HG03565 (cell line): ENCODE measurements around the gene PEA15.
A peak's percentile ranks its signal among the peaks of the same experiment; 100 is the strongest.

Experiments
- ATAC-seq: cut with Tn5 transposase; IDR thresholded peaks from one replicate; pipeline ENCODE4 v1.9.1; 2021; ENCODE audit warnings: mild to moderate bottlenecking, moderate library complexity; ENCODE audit not compliant: unreplicated experiment

PEA15 gene

DNA sequence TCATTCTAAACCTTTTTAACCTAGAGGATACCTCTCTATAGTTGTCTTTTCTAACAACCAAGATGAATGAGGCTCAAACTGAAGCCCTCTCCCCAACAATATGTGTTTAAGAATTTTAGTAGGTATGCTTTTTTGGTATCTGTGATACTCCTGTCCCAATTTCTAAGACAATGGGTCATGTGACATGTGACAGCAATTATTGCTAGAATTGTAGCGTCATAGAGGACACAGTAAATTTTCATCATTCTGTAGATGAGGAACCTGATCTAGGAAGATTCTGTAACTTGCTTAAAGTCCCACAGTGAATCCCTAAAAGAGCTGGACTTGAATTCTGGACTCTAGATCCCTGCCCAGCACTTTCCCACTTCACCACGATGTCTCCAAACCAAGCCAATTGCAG is 26.5 kb upstream of the PEA15 start:
- no peak for ATAC-seq

DNA sequence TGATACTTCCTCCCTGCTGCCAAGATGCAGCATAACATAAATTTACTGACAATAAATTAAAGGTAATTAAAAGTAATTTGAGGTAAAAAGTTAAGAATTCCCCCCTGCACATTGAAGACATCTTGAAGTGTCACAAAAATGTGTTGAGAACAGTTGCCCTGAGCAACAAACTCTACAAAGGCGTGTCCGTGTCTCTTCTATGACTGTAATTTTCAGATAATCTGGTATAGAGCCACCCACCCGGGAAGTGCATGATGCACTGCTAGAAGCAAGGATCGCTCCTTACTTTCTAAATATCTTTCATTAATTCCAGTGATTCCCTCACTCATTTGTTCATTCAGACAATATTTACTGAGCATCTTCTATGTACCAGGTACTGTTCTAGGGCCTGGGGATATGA is 25.8 kb upstream of the PEA15 start:
- ATAC-seq, result no peak

DNA sequence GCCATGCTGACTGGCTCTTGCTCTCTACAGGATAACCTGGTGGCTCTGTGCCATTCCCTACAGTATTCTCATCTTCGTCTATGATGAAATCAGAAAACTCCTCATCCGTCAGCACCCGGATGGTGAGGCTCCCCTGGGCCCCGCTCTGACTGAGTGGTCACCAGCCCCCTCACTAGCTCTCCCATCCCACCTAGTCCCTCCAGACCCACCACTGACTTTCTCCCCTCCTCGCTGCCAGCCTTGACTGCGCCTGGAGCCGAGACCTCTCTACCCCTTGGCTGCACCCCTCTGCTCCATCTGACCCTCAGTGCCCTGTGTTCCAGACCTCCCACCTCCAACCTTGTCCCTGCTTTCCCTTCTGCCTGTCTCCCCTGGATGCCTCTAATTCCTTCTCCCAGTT is 18.9 kb upstream of the PEA15 start:
- no peak for ATAC-seq

DNA sequence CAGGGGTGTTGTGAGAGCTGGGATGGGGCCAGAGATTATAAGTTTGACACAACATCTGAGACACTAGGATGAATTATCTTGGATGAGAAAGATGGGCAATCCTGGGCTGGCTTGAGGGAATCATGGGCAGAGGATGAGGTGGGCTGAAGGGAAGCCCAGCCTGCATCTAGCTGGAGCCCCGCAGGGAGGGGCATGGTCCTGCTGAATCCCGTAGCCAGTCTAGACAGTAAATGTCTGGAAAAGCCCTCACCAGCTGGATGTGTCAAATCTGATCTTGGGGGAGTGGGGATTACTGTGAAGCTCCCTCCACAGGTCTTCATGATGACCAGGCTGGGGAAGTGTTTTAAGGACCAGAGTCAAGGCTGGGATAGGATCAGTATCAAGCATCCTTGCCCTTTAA is 18.5 kb upstream of the PEA15 start:
- ATAC-seq, result no peak

DNA sequence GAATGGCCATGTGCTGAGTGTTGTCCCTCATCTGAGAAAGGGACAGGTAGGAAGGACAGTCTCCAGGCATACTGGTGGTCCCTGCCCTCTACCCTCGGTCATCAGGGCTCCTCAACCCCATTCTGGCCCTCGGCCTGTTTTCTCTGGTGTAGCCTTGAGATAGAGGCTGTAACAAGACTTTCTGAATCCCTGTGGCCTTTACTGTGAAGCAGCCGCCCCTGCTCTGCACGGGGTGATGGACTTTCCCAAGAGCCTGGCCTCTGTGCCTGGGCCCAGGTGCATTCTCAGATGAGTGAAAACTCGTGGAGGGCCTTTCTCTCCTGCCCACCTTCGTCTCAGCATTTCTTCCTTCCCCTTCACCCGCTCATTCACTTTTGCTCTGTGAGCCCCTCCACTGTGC is 17.8 kb upstream of the PEA15 start:
- no peak for ATAC-seq

DNA sequence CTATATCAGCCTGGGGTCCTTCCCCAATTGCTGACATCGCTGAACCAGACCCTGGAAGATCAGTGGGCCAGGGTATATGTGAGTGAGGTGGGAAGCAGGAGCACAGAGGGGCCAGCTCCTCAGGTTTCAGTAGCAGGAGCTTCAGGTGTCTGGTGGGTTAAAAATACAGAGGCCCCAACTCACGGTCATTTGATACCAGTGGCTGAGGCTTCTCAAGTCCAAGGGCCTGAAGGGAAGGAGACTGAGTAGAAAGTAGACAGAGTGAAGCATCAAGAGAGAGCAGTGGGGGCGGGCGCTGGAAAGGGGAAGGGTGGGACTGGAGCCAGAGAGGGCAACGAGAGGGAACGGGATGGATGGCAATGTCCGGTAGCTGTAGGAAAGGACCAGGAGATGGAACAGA is 16.8 kb upstream of the PEA15 start:
- ATAC-seq, result no peak

DNA sequence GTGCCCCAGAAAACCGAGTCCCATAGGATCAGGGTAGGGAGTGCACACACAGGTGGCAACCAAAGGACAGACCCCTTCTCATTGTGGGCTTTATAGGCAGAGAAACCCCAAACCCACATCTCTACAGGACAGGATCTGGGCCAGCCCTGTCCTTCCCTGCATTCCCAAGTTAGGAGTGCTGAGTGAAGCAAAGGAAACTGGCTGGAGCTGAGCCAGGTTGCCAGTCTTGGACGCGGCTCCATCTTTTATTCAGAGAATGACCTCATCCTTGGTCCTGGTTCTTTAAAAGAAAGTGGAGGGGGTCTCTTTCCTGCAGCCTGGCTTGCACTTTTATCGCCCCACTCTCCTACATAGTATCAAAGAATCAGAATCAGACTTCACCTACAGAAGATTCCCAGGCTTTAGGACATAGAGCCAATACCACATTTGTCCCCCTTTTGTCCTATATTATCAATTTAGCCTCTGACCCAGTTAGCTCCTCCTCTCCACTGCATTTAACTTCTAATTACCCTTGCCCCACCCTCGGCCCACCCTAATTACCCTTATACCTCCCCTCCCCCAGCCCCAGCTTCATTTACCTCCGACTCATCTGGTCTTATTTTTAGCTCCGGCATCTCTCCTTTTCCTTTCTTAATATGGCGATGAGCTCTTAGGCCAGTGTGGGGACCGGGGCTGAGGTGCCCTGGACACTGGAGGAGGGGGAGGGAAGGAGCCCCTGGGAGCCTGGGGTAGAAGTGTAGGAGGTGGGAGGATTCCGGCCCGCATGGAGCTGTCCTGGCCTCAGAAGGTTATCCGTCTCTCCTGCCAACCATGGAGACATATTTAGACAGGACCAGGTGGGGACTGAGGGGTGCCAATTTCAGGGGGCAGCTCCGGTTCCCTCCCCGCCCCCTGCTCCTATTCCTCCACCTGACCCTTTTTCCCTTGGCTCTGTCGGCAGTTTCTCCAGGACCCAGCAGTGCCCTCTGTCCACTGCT is 15.2 kb upstream of the PEA15 start, which contains the start of gene CASQ1:
TSS of gene CASQ1 (plus strand) at position 927 of the 977 bp plus-strand sequence. CDS start 177 bp downstream, outside the sequence.
- ATAC-seq, result no peak

DNA sequence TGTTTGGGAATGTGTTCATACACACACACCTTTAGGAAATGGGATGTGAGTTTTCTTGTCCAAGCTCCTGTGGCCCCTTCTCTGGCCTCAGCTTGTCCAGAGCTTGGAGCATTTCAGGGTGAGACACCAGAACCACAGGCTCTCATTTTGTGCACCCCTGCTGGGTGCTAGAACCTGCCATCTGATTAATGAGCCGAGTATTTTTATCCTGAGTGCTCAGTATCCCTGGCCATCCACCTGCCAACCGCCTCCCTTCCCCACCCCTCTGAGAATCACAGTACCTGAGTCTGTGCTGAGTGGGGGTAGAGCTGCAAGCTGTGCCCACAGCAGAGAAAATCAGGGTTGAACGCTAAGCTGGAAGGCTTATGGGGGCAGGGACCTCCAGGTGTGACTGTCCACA is 13.4 kb upstream of the PEA15 start:
- ATAC-seq, result no peak

DNA sequence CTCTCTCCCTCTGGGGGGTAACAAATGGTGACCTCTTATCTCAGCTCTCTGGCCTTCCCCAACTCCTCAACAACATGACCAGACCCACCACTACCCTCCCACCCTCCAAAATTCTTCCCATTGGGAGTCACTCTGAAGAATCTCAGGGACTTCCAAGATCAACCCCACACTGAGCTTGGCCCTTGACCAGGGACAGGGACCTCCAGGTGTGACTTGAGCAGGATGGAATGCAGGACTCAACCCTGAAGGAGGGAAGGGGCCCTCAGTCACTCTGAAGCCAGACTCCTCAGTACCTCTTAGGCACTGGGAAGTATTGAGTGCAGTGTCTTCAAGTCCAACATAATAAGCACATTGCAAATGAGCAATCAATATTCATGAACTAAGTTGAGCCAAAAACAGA is 12.9 kb upstream of the PEA15 start:
- ATAC-seq, result no peak

DNA sequence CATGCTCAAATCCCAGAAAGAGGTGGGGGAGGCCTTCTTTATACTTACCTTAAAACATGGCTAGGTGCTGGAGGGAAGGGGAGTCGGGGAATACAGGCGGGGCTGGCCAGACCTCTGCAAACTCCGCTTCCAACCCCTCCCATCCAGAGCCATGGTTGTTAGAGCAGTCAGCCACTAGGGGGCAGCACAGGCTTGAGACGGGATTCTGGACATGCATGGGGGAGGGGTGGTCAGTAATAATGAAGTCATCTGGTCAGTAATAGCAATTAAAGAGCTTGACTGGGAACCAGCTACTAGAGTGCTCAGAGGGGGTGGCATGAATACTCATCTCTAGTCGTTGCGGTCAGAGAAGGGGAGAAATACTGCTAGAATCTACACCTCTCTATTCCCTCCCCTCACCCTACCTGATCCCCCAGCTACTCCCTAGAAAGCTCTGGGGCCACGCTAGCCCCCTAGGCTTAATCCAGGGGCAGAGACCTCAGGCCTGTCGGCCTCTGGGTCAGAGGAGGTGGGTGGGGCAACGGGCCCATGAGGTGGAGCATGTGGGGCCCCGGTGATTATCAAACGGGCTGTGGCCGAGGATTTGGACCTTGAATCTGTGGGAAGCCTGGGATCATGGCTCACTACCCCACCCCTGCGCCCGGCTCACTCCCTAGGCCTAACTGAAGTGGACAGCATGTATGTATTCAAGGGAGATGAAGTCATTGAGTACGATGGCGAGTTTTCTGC is 11.9 kb upstream of the PEA15 start:
- ATAC-seq, result peak; percentile 48

DNA sequence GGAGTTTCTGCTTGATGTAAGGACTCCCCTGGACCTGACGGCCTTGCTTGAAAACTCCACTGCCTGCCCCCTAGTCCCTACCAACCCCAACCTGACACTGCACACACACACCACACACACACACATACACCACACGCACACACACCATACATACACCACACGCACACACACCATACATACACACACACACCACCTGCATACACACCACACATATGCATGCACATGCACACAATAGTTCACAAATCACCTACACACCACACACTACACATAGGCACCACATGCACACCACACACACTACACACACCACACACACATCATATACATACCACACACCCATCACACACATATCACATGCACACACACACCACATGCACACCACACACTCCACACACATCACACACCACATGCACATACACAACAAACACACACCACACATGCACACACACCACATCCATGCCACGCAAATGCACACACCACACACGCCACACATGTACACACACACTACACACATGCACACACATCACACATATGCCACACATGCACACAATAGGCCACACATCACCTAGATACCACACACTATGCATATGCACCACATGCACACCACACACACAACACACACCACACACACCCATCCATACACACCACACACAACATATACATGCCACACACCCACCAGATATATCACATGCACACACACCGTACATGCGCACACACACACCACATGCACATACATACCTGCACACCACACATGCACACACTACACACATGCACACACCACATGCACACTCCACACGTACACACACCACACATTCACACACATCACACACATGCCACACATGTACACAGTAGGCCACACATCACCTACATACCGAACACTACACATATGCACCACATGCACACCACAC is 11.1 kb upstream of the PEA15 start:
- ATAC-seq, result no peak

DNA sequence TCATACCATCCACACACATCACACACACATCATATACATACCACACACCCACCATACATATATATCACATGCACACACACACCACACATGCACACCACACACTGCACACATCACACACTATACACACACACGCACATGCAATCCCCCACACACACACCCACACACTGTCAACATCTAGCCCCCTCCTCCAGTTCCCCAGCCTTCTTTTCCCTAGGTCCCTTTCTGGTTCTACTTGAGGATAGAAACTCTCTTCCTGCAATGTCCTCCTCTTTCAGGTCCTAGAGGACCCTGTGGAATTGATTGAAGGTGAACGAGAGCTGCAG is 10.5 kb upstream of the PEA15 start:
- ATAC-seq, result no peak

DNA sequence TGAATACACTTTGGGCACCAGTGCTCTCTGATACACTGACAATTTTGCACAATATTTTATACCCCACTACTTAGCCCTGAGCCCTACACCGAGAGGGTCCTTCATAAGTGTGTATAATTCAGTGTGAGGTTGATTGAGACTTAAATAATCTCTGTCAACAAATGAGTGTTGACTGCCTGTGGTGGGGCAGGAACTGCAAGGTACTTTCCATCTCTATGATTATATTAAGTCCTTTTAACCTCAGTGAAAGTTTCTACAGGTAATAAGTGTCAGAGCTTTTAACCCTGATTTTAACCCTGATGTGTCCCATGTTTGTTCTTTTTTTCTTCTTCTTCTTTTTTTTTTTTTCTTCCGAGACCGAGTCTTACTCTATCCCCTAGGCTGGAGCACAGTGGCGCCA is 9.0 kb upstream of the PEA15 start:
- ATAC-seq, result no peak

DNA sequence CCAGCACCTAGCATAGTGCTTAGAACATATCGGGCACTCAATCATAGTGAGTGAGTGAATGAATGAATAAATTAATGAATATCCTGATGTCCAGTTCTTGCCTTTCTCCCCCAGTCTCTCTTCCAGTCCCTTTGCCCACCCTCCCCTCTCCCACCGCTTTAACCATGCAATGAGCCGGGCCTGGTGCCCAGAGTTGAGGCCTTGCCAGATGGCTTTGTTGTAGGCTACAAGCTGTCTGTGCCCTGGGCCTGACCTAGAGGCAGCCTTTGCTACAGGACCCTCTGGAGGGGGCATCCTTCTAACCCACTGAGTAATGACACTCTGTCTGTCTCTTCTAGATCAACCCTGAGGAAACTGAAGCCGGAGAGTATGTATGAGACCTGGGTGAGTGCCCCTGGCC is 8.0 kb upstream of the PEA15 start:
- ATAC-seq, result no peak

DNA sequence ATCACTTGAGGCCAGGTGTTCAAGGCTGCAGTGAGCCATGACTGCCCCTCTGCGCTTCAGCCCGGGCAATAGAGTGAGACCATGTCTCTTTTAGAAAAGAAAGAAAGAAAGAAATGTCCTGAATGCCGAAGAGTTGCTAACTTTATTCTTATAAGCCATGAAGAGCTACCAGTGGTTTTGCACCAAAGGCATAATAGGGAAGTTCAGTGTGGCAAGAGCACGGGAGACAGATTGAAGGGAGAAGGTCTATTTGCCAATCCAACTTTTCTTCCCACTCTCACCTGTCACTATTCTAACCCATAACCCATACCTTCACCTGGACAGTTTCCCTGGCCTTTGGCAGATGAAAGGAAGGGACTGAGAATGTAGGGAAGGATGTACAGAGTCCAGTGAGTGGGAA is 4.4 kb upstream of the PEA15 start:
- ATAC-seq, result no peak

DNA sequence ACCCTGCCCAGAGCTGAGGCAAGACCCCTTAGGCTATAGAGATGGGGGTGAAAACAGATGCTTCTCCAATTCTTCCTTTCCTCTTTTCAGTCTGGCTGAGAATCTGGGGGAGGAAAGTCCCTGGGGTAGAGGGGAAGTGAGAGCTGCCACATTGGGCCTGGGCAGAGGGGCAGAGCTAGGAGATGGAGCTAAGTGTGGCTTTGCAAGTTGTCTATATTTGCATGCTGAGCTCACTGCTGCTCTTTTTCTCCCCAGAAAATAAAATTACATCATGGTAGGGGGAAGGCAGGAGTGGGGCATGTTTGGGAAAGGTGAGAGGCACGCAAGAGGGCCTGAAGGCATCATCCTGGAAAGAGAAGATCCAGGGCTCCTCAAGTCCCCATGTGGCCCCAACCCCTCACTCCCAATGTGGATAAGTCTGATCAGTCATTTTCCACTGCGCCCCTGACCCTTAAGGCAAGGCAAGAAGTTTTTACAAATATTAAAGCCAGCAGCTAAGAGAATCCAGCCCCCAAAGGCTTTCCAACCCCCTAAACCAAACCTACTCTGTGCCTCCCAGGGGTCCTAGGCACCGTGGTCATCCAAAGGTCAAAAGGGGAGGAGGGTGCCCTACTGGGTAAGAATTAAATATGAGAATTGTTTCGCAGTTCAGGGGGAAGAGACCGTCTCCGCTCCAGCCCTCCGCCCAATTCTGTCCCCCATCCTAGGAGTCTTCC is 500 bp upstream of the PEA15 start:
- ATAC-seq, result peak; percentile 45

DNA sequence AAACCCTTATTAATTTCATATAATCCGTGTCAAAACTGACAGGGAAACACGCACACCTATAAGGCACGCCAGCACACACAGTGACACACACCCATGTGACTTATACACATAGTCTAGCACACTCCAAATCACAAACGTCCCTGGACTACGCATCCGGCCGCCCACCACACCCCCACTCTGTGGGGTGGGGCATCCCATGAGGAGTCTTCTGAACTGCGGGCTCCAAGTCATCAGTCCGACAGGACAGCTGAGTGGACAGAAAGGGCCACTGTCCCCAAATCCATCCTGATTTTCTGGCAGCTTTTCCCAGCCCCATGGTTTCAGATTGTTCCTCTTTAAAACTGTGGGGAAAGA is 829 bp downstream of the PEA15 start:
- peak; percentile 34 for ATAC-seq

DNA sequence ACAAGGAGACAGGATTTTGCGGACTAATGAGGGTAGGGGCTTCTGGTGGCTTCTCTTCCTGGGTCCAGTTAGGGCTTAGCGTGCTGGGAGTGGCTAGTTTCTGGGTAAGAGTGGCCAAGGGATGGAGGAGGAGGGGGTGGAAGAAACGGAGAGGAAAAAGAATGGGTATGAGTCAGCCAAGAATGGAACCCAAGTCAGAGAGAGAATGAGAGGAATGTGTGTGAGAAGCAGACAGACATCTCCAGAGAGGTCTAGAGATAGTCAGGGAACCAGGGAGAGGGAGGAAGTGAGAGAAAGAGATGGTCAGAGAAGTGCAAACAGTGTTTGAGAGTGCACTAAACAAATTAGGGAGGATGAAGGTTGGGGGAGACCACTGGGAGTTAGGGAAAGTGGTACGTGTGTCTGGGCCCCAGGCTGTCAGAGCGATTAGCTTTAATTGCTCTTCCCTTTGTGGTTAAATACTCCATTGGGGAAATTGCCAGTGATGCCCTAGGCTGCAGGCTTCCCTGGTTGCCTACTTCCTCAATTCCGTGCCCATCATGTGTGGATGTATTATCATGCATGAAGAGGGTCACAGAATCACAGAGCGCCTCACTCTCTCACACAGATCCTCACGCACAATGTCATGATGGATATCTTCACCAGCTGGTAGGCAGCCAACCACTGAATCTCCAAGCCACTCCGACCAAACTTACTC is 1.4 kb downstream of the PEA15 start:
- ATAC-seq, result no peak

DNA sequence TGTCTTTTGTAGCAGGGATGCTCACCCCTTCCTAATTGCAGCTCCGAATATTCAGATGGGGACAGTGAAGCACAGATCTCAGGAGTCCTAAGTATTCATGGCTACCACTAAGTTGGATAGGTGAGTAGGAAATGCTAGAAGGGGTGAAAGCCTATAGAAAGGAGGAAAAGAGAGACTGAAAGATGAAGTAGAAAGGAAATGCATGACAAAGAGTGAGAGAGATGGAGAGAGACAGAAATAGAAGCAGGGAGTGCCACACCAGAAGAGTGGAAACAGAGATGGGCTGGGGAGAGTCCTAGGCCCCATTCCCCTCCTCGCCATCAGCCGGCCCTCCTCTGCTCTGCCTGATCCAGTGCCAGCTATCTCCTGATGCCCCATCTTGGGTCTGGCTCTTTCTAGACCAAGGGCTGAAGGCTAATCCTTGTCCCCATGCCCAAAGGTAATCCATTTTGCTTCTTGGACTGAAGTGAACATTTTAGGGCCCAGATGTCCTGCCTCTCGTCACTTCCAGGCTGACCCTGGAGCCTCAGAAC is 2.0 kb downstream of the PEA15 start:
- ATAC-seq, result no peak
